HepG2 (cell line): Measurements from ENCODE around the gene CTU2.

Source experiments
- FOXJ3 ChIP-seq: sonication (generic); formaldehyde crosslinking; IDR thresholded peaks from 2 replicates; pipeline ENCODE4 v1.4.0; 2020; ENCODE audit warnings: missing genetic modification reagents, mild to moderate bottlenecking, borderline replicate concordance
- TF ChIP-seq, protein P1 (sequence below): sonication (generic); formaldehyde crosslinking; IDR thresholded peaks from 2 replicates; pipeline ENCODE4 v1.8.1; 2023; ENCODE audit warnings: mild to moderate bottlenecking, moderate library complexity, missing genetic modification reagents

DNA sequence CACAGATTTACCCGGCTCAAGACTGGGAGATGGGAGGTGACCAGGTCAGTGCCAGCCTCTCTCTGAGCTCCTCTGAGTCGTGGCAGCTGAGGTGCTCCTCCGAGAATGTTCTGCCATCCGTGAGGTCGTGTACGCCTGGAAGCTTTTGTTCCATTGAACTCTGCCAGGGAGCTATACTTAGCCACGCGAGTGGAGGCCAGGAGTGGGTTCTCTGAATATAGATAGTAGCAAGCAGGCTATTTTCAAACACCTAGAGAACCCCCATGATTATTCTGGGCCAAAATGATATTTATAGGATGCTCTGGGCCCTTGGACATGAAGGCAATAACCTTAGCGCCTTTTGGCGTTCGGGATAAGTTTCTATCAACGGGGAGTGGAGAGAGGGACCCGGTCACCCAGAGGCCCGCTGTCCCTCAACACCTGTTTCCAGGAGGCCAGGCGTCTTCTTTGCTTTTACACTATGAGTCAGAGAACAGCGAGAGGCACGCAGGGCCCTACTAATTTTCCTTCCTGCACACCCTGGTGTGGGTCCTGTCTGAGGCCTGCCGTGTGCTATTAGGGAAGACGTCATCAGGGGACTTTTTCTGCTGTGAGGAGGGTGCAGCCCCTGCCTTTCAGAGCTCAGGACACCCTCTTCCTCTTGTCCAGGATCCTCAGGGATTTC lies 32.5 kb upstream of the CTU2 start:
- TF ChIP-seq, protein P1, sequence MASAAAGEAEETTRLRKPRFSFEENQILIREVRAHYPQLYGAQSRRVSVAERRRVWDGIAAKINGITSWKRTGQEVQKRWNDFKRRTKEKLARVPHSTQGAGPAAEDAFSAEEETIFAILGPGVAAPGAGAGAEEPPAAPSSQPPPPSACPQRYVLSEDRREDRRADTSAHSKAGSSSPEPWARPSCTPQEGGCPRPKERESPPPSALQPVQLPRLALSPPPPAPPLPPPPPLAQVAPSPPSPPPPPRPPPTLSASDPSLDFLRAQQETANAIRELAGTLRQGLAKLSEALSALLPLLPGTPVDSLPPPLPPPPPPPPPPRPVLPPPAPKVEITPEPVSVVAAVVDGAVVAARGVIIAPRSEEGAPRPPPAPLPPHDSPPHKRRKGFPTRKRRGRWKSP (CRISPR knock-in tag), result no peak
- no peak for TF ChIP-seq FOXJ3 (CRISPR knock-in tag)
